GM19351 (cell line): ENCODE results near the gene RPS18.
"Not testable (repeated sequence)": the region's sequence is repeated elsewhere in the genome, so short reads cannot be mapped to it uniquely, and the experiment has no call there.

Source experiments
- ATAC-seq: cut with Tn5 transposase; IDR thresholded peaks from one replicate; pipeline ENCODE4 v1.9.1; 2021; ENCODE audit warnings: mild to moderate bottlenecking, moderate library complexity; ENCODE audit not compliant: unreplicated experiment

The RPS18 gene

GRCh38 chr6:33272275-33273128, 627 bp downstream of the RPS18 start:
- peak; percentile 12 for ATAC-seq

- no peak for ATAC-seq
These were observed 1.5 kb downstream of the RPS18 start for GRCh38 chr6:33273129-33273923.

GRCh38 chr6:33273924-33274902, 2.3 kb downstream of the RPS18 start:
- ATAC-seq = no peak

GRCh38 chr6:33275795-33276580, 4.1 kb downstream of the RPS18 start:
- not testable (repeated sequence) for ATAC-seq

GRCh38 chr6:33276581-33276863, 4.6 kb downstream of the RPS18 start:
- no peak for ATAC-seq

- peak; percentile 52 for ATAC-seq
These were observed 5.2 kb downstream of the RPS18 start, which contains the start of gene B3GALT4 for GRCh38 chr6:33276864-33277662. Gene B3GALT4 (plus strand): TSS chr6:33277123. CDS start chr6:33277420, 297 bp downstream.

GRCh38 chr6:33277663-33278391, 6.0 kb downstream of the RPS18 start:
- peak; percentile 11 for ATAC-seq

GRCh38 chr6:33278392-33278741, 6.5 kb downstream of the RPS18 start:
- no peak for ATAC-seq

GRCh38 chr6:33278810-33279209, 6.9 kb downstream of the RPS18 start:
- ATAC-seq = no peak

- ATAC-seq = no peak
These were observed 7.4 kb downstream of the RPS18 start for GRCh38 chr6:33279257-33279695.

GRCh38 chr6:33279971-33280511, 8.2 kb downstream of the RPS18 start:
- ATAC-seq = no peak

GRCh38 chr6:33280539-33280938, 8.7 kb downstream of the RPS18 start:
- no peak for ATAC-seq

- not testable (repeated sequence) for ATAC-seq
These were observed 13.3 kb downstream of the RPS18 start for GRCh38 chr6:33285214-33285613.

- no peak for ATAC-seq
These were observed 15.4 kb downstream of the RPS18 start for GRCh38 chr6:33286946-33287914.

GRCh38 chr6:33288141-33288920, 16.5 kb downstream of the RPS18 start:
- no peak for ATAC-seq
